GM13976 (cell line): ENCODE results near the gene COX7B.

Experiments
- DNase-seq: peaks from one replicate; pipeline ENCODE4 v3.0.0; 2012; ENCODE audit warnings: low spot score
- CTCF ChIP-seq: IDR thresholded peaks from 2 replicates; pipeline ENCODE4 v1.5.1; 2012; ENCODE audit warnings: borderline replicate concordance, mild to moderate bottlenecking; ENCODE audit not compliant: insufficient read depth; ENCODE audit errors: extremely low read depth, missing control alignments, control extremely low read depth
- in situ Hi-C: fragments of 300-500 bp; cut with MboI; formaldehyde crosslinking; loops from one replicate; pipeline ENCODE4 v1.12.0; 2022; ENCODE audit warnings: low sequenced_read_pairs, mixed read lengths, inconsistent platforms; ENCODE audit not compliant: unreplicated experiment

The COX7B gene

DNA sequence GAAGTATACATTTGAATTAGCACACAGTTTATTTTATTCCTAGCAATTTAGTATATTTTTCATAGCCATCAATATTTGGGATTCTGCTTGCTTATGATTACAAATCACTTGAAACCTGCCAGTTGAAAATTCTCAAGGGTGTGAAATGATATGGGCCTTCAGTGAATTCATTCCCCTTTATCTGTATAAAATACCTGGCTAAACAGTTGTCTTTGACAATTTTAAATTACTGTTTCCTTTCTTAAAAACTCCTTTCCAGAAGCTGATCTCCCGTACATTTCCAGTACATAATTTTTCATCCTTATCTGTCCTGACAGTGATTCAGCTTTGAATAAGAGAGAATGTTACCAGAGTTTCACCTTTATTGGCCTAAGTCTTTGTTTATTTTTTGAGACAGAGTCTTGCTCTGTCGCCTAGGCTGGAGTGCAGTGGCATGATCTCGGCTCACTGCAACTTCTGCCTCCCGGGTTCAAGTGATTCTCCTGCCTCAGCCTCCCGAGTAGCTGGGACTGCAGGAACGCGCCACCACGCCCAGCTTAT is 25.1 kb downstream of the COX7B start:
- TF ChIP-seq CTCF = no peak
- in situ Hi-C loops = no loop called here
- no peak for DNase-seq

DNA sequence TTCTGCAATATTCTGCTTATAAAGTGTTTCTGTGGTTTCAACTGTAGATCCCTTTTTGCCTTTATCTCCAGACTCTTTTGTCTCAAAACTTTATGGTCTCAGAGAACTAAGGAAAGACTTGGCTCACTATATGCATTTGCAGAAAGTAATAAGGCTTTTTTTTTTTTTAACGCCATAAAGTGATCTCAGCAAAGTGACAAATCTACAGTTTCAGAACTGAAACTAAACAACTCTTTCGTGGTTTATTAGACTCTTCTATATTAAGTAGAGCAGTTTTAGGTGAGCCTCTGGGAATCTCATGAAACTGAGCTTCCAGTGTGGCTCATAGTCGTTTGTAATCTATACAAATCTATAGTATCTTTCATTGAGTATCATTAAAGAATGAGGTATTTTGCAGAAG is 26.5 kb downstream of the COX7B start:
- no peak for DNase-seq
- in situ Hi-C loops = no loop called here
- TF ChIP-seq CTCF = no peak

DNA sequence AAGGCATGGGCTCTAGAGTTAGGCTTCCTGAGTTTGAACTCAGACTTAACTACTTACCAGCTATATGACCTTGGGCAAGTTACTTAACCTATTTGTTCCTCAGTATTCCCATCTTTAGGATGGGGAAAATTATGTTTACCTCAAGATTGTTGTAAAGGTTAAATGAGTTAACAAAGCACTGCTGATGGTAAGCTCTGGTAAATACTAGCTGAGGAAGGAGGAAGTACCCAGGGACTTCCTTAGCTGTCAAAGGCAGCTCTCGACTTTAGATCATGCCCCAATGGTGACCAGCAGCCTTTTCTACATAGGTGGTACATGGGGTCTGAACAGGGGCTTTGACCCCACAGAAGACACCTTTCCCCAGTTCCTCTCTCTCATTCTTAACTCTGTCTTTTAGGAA is 31.3 kb downstream of the COX7B start:
- no peak for DNase-seq
- no peak for TF ChIP-seq CTCF
- in situ Hi-C loops = no loop called here

GRCh38 chrX:77935886-77936285 is 36.6 kb downstream of the COX7B start:
- in situ Hi-C loops = no loop called here
- TF ChIP-seq CTCF = no peak
- DNase-seq = no peak

GRCh38 chrX:77936299-77936698 is 37.0 kb downstream of the COX7B start:
- DNase-seq = no peak
- in situ Hi-C loops = no loop called here
- no peak for TF ChIP-seq CTCF

DNA sequence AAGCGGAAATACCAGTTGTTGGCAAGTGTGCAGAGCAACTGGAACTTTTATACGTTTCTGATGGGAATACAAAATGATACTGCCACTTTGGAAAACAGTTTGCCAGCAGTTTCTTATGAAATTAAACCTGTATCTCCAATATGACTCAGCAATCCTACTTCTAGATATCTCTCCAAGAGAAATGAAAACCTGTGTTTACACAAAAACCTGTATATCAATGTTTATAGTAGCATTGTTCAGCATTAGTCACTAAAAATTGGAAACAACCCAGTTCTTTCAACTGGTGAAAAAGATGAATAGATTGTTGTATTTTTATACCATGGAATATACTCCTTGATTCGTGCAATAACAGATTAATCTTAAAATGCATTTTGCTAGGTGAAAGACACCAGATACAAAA is 38.0 kb downstream of the COX7B start:
- TF ChIP-seq CTCF = no peak
- DNase-seq = no peak
- in situ Hi-C loops = no loop called here
